Measurements from ENCODE around the gene MRE11.

GRCh38 chr11:94500181-94500580, 6.5 kb upstream of the MRE11 start:
- TF ChIP-seq REST (IDR thresholded peaks at IDR 0.05; ENCODE audit: insufficient read depth in 1 of 2, low read depth in 2 of 2, low read length in 2 of 2) (no peak), POLR2AphosphoS5 (IDR thresholded peaks at IDR 0.05; ENCODE audit: low read depth, low read length) (no peak), SIN3A (IDR thresholded peaks at IDR 0.05; ENCODE audit: borderline replicate concordance, insufficient read depth, low read length) (no peak), FOXP2 (optimal IDR thresholded peaks at IDR 0.05; ENCODE audit: borderline replicate concordance, extremely low read depth, extremely low read length, insufficient read depth) (no peak), TAF1 (IDR thresholded peaks at IDR 0.05; ENCODE audit: borderline replicate concordance, insufficient read depth, low read length) (no peak)

Measured in PFSK-1 (cell line).